Measurements from ENCODE around the gene ADH4.

ADH4 gene

GRCh38 chr4:99079625-99080295, 64.3 kb downstream of the ADH4 start:
- no peaks in the 10 kb centered on the region for H3K4me1 ChIP-seq (ENCODE audit: low read length)
- H3K79me2 ChIP-seq (ENCODE audit: low read length): no peaks in the 10 kb centered on the region
- no peaks in the 10 kb centered on the region for H3K9me2 ChIP-seq (replicated peaks; ENCODE audit: insufficient read depth, low read length)
- no peak overlapping the region for H3K4me3 ChIP-seq (ENCODE audit: low read length)
- no peaks in the 10 kb centered on the region for H3K36me3 ChIP-seq (replicated peaks; ENCODE audit: insufficient read depth, low read length)
- H3K27ac ChIP-seq (ENCODE audit: low read length): no peak overlapping the region
- no peak overlapping the region for H3K9ac ChIP-seq (ENCODE audit: low read length)
- TF ChIP-seq EZH2 (optimal IDR thresholded peaks at IDR 0.05; ENCODE audit: low read depth, low read length) (no peak), CTCF (IDR thresholded peaks at IDR 0.05; ENCODE audit: low read length) (no peak), EZH2phosphoT487 (IDR thresholded peaks at IDR 0.05; ENCODE audit: low read length) (no peak)
- H3F3A ChIP-seq (ENCODE audit: insufficient read depth, low read length): no peaks in the 10 kb centered on the region
- no peak overlapping the region for H2AFZ ChIP-seq (ENCODE audit: low read length)
- no peaks in the 10 kb centered on the region for H3K9me3 ChIP-seq (replicated peaks; ENCODE audit: insufficient read depth, low read length)
- no peak overlapping the region for H3K4me2 ChIP-seq (ENCODE audit: low read depth, low read length)
- no peaks in the 10 kb centered on the region for H3K27me3 ChIP-seq (replicated peaks; ENCODE audit: insufficient read depth, low read length)
- no peaks in the 10 kb centered on the region for H4K20me1 ChIP-seq (ENCODE audit: insufficient read depth, low read length)
- no peak for DNase-seq

- H3K79me2 ChIP-seq (ENCODE audit: low read length): no peaks in the 10 kb centered on the region
- no peaks in the 10 kb centered on the region for H3K4me1 ChIP-seq (ENCODE audit: low read length)
- H3K27me3 ChIP-seq (replicated peaks; ENCODE audit: insufficient read depth, low read length): no peaks in the 10 kb centered on the region
- no peaks in the 10 kb centered on the region for H3K9me2 ChIP-seq (replicated peaks; ENCODE audit: insufficient read depth, low read length)
- H3K4me3 ChIP-seq (ENCODE audit: low read length): no peak overlapping the region
- DNase-seq: no peak
- H3K9ac ChIP-seq (ENCODE audit: low read length): no peak overlapping the region
- no peak overlapping the region for H2AFZ ChIP-seq (ENCODE audit: low read length)
- H3K9me3 ChIP-seq (replicated peaks; ENCODE audit: insufficient read depth, low read length): no peaks in the 10 kb centered on the region
- no peaks in the 10 kb centered on the region for H4K20me1 ChIP-seq (ENCODE audit: insufficient read depth, low read length)
- TF ChIP-seq CTCF (IDR thresholded peaks at IDR 0.05; ENCODE audit: low read length) (no peak), EZH2phosphoT487 (IDR thresholded peaks at IDR 0.05; ENCODE audit: low read length) (no peak), EZH2 (optimal IDR thresholded peaks at IDR 0.05; ENCODE audit: low read depth, low read length) (no peak)
- no peaks in the 10 kb centered on the region for H3F3A ChIP-seq (ENCODE audit: insufficient read depth, low read length)
- no peak overlapping the region for H3K27ac ChIP-seq (ENCODE audit: low read length)
- no peak overlapping the region for H3K4me2 ChIP-seq (ENCODE audit: low read depth, low read length)
- H3K36me3 ChIP-seq (replicated peaks; ENCODE audit: insufficient read depth, low read length): no peaks in the 10 kb centered on the region
Observed at GRCh38 chr4:99078931-99079624, 65.0 kb downstream of the ADH4 start.

- Histone ChIP-seq H2AFZ (ENCODE audit: low read length) (no peak overlapping the region), H3K4me1 (ENCODE audit: low read length) (no peaks in the 10 kb centered on the region), H3K4me3 (ENCODE audit: low read length) (no peak overlapping the region), H3F3A (ENCODE audit: insufficient read depth, low read length) (no peaks in the 10 kb centered on the region), H3K9me2 (replicated peaks; ENCODE audit: insufficient read depth, low read length) (no peaks in the 10 kb centered on the region), H4K20me1 (ENCODE audit: insufficient read depth, low read length) (no peaks in the 10 kb centered on the region), H3K9ac (ENCODE audit: low read length) (no peak overlapping the region), H3K79me2 (ENCODE audit: low read length) (no peaks in the 10 kb centered on the region), H3K36me3 (replicated peaks; ENCODE audit: insufficient read depth, low read length) (no peaks in the 10 kb centered on the region), H3K4me2 (ENCODE audit: low read depth, low read length) (no peak overlapping the region), H3K27ac (ENCODE audit: low read length) (no peak overlapping the region), H3K9me3 (replicated peaks; ENCODE audit: insufficient read depth, low read length) (no peaks in the 10 kb centered on the region), H3K27me3 (replicated peaks; ENCODE audit: insufficient read depth, low read length) (no peaks in the 10 kb centered on the region)
- no peak for DNase-seq
- TF ChIP-seq CTCF (IDR thresholded peaks at IDR 0.05; ENCODE audit: low read length) (no peak), EZH2 (optimal IDR thresholded peaks at IDR 0.05; ENCODE audit: low read depth, low read length) (no peak), EZH2phosphoT487 (IDR thresholded peaks at IDR 0.05; ENCODE audit: low read length) (no peak)
Observed at GRCh38 chr4:99078336-99078735, 65.8 kb downstream of the ADH4 start.

Data from MM.1S (cell line).